HepG2 (cell line): ENCODE results near the gene FAM169A. TPM values are rescaled to one million over a fixed set of nuclear protein-coding genes. Genes with fewer than 3 reads are reported as not detected.
A peak's percentile ranks its signal among the peaks of the same experiment; 100 is the strongest.

Experiments
- ARID5B ChIP-seq: IDR thresholded peaks from 2 replicates; pipeline ENCODE4 v1.4.0; 2020; ENCODE audit warnings: mild to moderate bottlenecking, missing genetic modification reagents
- CAMTA2 ChIP-seq: sonication (generic); formaldehyde crosslinking; IDR thresholded peaks from 2 replicates; pipeline ENCODE4 v1.4.0; 2020; ENCODE audit warnings: mild to moderate bottlenecking, missing genetic modification reagents, borderline replicate concordance
- CBX2 ChIP-seq, 2 experiments: fragments of 200-600 bp in 1 of 2; sonication (generic); formaldehyde crosslinking in 1 of 2; IDR thresholded peaks; 2 replicates each; pipeline versions ENCODE4 v1.7.0 to v1.8.1; 2018 to 2022; ENCODE audit warnings: low read depth in 2 of 2, low read length in 1 of 2, mild to moderate bottlenecking in 1 of 2, missing genetic modification reagents in 1 of 2
- FOXO1 ChIP-seq: sonication (generic); formaldehyde crosslinking; IDR thresholded peaks from 2 replicates; pipeline ENCODE4 v1.4.0; 2020; ENCODE audit warnings: missing genetic modification reagents
- HDAC2 ChIP-seq: sonication (generic); formaldehyde crosslinking; IDR thresholded peaks from 2 replicates; pipeline ENCODE4 v1.4.0; 2020; ENCODE audit warnings: missing genetic modification reagents
- HOMEZ ChIP-seq: IDR thresholded peaks from 2 replicates; pipeline ENCODE4 v1.6.1; 2016; ENCODE audit warnings: low read depth
- PBX2 ChIP-seq: IDR thresholded peaks from 2 replicates; pipeline ENCODE4 v1.6.1; 2016; ENCODE audit warnings: control low read depth
- PTBP1 ChIP-seq: fragments of 200-400 bp; formaldehyde crosslinking; IDR thresholded peaks from 2 replicates; pipeline ENCODE4 v1.6.1; 2018; ENCODE audit warnings: low read length, low read depth; ENCODE audit not compliant: poor library complexity, severe bottlenecking
- RERE ChIP-seq: IDR thresholded peaks from 2 replicates; pipeline ENCODE4 v1.6.1; 2016; ENCODE audit warnings: low read depth, missing genetic modification reagents, missing compliant biosample characterization
- ZGPAT ChIP-seq: IDR thresholded peaks from 2 replicates; pipeline ENCODE4 v1.6.1; 2016; ENCODE audit warnings: mild to moderate bottlenecking
- ZNF556 ChIP-seq: sonication (generic); formaldehyde crosslinking; IDR thresholded peaks from 2 replicates; pipeline ENCODE4 v1.4.0; 2020; ENCODE audit warnings: mild to moderate bottlenecking, missing genetic modification reagents, borderline replicate concordance
- ZNF761 ChIP-seq: sonication (generic); formaldehyde crosslinking; conservative IDR thresholded peaks from 2 replicates; pipeline ENCODE4 v1.4.0; 2020; ENCODE audit warnings: mild to moderate bottlenecking, missing genetic modification reagents
- ZNF841 ChIP-seq: sonication (generic); formaldehyde crosslinking; IDR thresholded peaks from 2 replicates; pipeline ENCODE4 v1.8.1; 2023; ENCODE audit warnings: missing genetic modification reagents, borderline replicate concordance
- polyA plus RNA-seq, 8 experiments: library from polyadenylated mRNA; depleted of rRNA in 3 of 8; stranded (reverse) in 7 of 8; unstranded in 1 of 8; fragments of >200 nt; fragmentation: Illumina TruSeq in 4 of 8; extraction: Trizol in 4 of 8; gene quantifications; 2 replicates each; pipeline versions ENCODE4 v1.2.1 to v1.2.3, GENCODE V29; 2011 to 2016; ENCODE audit warnings: low read depth in 4 of 8, missing spikeins in 1 of 8, mixed read lengths in 1 of 8; ENCODE audit not compliant: insufficient read depth in 1 of 8
- total RNA-seq, 5 experiments: library from RNA; depleted of rRNA; stranded (reverse); fragments of >200 nt; fragmentation: Illumina TruSeq; extraction: Trizol; gene quantifications; 2 replicates each; pipeline ENCODE4 v1.2.3, GENCODE V29; 2016; ENCODE audit warnings: low read depth in 1 of 5

The FAM169A gene
- total and polyA plus RNA-seq, 2 of the 13 experiments (the other 11 are each of a cell fraction or from before 2014, with no cell fraction given), result 21.1 to 110 TPM

GRCh38 chr5:74875994-74876791 is 10.0 kb upstream of the FAM169A start (continued):
- TF ChIP-seq RERE (peak; percentile 66; the same call in 1 of the 2 replicates), HOMEZ (peak; percentile 62; the same call in 1 of the 2 replicates), CAMTA2 (CRISPR knock-in tag) (no peak), CBX2 (IDR thresholded peaks at IDR 0.05; ENCODE audit: low read depth, low read length) (no peak), CBX2 (CRISPR knock-in tag; IDR thresholded peaks at IDR 0.05; ENCODE audit: low read depth) (0 out of 2 replicates have a peak, but pooled peaks have one; percentile 19), PBX2 (CRISPR knock-in tag) (peak; percentile 43; the same call in 1 of the 2 replicates), ZNF761 (CRISPR knock-in tag) (peak; percentile 66; the same call in 1 of the 2 replicates), FOXO1 (CRISPR knock-in tag) (peak; percentile 89; the same call in 1 of the 2 replicates), HDAC2 (CRISPR knock-in tag) (peak; percentile 84), PTBP1 (no peak), ARID5B (CRISPR knock-in tag) (peak; percentile 90), ZGPAT (CRISPR knock-in tag) (peak; percentile 60; the same call in 1 of the 2 replicates), ZNF556 (CRISPR knock-in tag) (no peak), ZNF841 (CRISPR knock-in tag) (no peak)
